WTC11 (cell line): Measurements from ENCODE around the gene THRA.

Source experiments
- ATF6 ChIP-seq: sonication (generic); formaldehyde crosslinking; IDR thresholded peaks from 2 replicates; pipeline ENCODE4 v1.8.1; 2023; ENCODE audit warnings: mild to moderate bottlenecking, missing genetic modification reagents
- CBFB ChIP-seq: sonication (generic); formaldehyde crosslinking; IDR thresholded peaks from 2 replicates; pipeline ENCODE4 v1.8.1; 2022; ENCODE audit warnings: mild to moderate bottlenecking, low read depth, missing genetic modification reagents
- CTCF ChIP-seq: fragments of 200-600 bp; IDR thresholded peaks from 2 replicates; pipeline ENCODE4 v1.8.0; 2022; ENCODE audit warnings: antibody characterized with exemption
- ELF4 ChIP-seq: sonication (generic); formaldehyde crosslinking; IDR thresholded peaks from 2 replicates; pipeline ENCODE4 v1.8.1; 2022; ENCODE audit warnings: low read depth, mild to moderate bottlenecking, moderate library complexity, missing genetic modification reagents
- FOXK1 ChIP-seq: sonication (generic); formaldehyde crosslinking; IDR thresholded peaks from 2 replicates; pipeline ENCODE4 v1.8.0; 2022; ENCODE audit warnings: mild to moderate bottlenecking, moderate library complexity, missing genetic modification reagents
- FOXP1 ChIP-seq: sonication (generic); formaldehyde crosslinking; IDR thresholded peaks from 2 replicates; pipeline ENCODE4 v1.8.0; 2022; ENCODE audit warnings: missing genetic modification reagents, mild to moderate bottlenecking, moderate library complexity, borderline replicate concordance
- HMGA2 ChIP-seq: fragments of 250-450 bp; sonication (Bioruptor Pico); IDR thresholded peaks from 2 replicates; pipeline ENCODE4 v1.4.0; 2021; ENCODE audit warnings: mild to moderate bottlenecking, moderate library complexity
- MAX ChIP-seq: sonication (generic); formaldehyde crosslinking; IDR thresholded peaks from 2 replicates; pipeline ENCODE4 v1.8.0; 2022; ENCODE audit warnings: mild to moderate bottlenecking, missing genetic modification reagents
- NFATC4 ChIP-seq: fragments of 250-450 bp; sonication (Bioruptor Pico); IDR thresholded peaks from 2 replicates; pipeline ENCODE4 v1.9.0; 2021; ENCODE audit warnings: mild to moderate bottlenecking
- TEAD1 ChIP-seq: sonication (generic); formaldehyde crosslinking; IDR thresholded peaks from 2 replicates; pipeline ENCODE4 v1.8.0; 2022; ENCODE audit warnings: mild to moderate bottlenecking, missing genetic modification reagents
- TEAD4 ChIP-seq: sonication (generic); formaldehyde crosslinking; IDR thresholded peaks from 2 replicates; pipeline ENCODE4 v1.8.0; 2022; ENCODE audit warnings: mild to moderate bottlenecking, missing genetic modification reagents
- ZNF232 ChIP-seq: sonication (generic); formaldehyde crosslinking; IDR thresholded peaks from 2 replicates; pipeline ENCODE4 v1.8.0; 2022; ENCODE audit warnings: mild to moderate bottlenecking, missing genetic modification reagents
- ZNF281 ChIP-seq: sonication (generic); formaldehyde crosslinking; IDR thresholded peaks from 2 replicates; pipeline ENCODE4 v1.8.0; 2023; ENCODE audit warnings: mild to moderate bottlenecking, missing genetic modification reagents
- ZNF416 ChIP-seq: fragments of 250-450 bp; sonication (Bioruptor Pico); IDR thresholded peaks from 2 replicates; pipeline ENCODE4 v1.9.0; 2021; ENCODE audit warnings: mild to moderate bottlenecking, inconsistent platforms

GRCh38 chr17:40038882-40039513 is 23.8 kb upstream of the THRA start:
- TF ChIP-seq CTCF (0 out of 2 replicates have a peak, but pooled peaks have one; percentile 11), HMGA2 (CRISPR knock-in tag) (no peak), NFATC4 (CRISPR knock-in tag) (no peak), ZNF281 (CRISPR knock-in tag) (no peak), FOXP1 (CRISPR knock-in tag) (no peak), ZNF416 (no peak), ELF4 (CRISPR knock-in tag) (no peak), TEAD4 (no peak), MAX (no peak), FOXK1 (CRISPR knock-in tag) (no peak), CBFB (CRISPR knock-in tag) (no peak), ATF6 (CRISPR knock-in tag) (no peak), ZNF232 (CRISPR knock-in tag) (no peak), TEAD1 (CRISPR knock-in tag) (no peak)
